HL-60 (cell line): ENCODE data around the gene PER1.

Experiments used
- DNase-seq, 2 experiments: peaks; one replicate each; pipeline ENCODE4 v3.0.0-alpha.2; 2010 to 2020; ENCODE audit warnings: low read depth in 1 of 2, low spot score in 1 of 2
- H3K27ac ChIP-seq: fragments of 250-450 bp; sonication (Bioruptor Pico); replicated peaks from 2 replicates; pipeline ENCODE4 v1.5.1; 2020; ENCODE audit warnings: mild to moderate bottlenecking, moderate library complexity
- H3K27me3 ChIP-seq: fragments of 250-450 bp; sonication (Bioruptor Pico); 2 replicates; pipeline ENCODE4 v1.5.1; 2021; ENCODE audit warnings: mild to moderate bottlenecking, moderate library complexity; ENCODE audit not compliant: insufficient read depth, poor library complexity, severe bottlenecking
- H3K4me3 ChIP-seq: replicated peaks from 2 replicates; pipeline ENCODE4 v1.5.1; 2011; ENCODE audit warnings: mild to moderate bottlenecking, control low read depth, low read length; ENCODE audit not compliant: insufficient read depth
- GABPA ChIP-seq: IDR thresholded peaks from 2 replicates; pipeline ENCODE4 v1.6.1; 2012; ENCODE audit warnings: low read depth
- POLR2AphosphoS5 ChIP-seq: IDR thresholded peaks from 2 replicates; pipeline ENCODE4 v1.6.1; 2012; ENCODE audit warnings: low read depth
- REST ChIP-seq: IDR thresholded peaks from 2 replicates; pipeline ENCODE4 v1.6.1; 2012; ENCODE audit warnings: low read depth; ENCODE audit not compliant: insufficient replicate concordance
- SPI1 ChIP-seq: IDR thresholded peaks from 2 replicates; pipeline ENCODE4 v1.6.1; 2012; ENCODE audit warnings: low read depth, mild to moderate bottlenecking, borderline replicate concordance
- TF ChIP-seq, protein P1 (sequence below): IDR thresholded peaks from one replicate; pipeline ENCODE4 v1.5.1; 2011; ENCODE audit warnings: low read length, control low read depth, inconsistent platforms; ENCODE audit not compliant: insufficient read depth

PER1 gene

GRCh38 chr17:8160741-8161221 is 8.6 kb upstream of the PER1 start:
- H3K27ac ChIP-seq = no peak overlapping the region
- no peak overlapping the region for H3K4me3 ChIP-seq
- DNase-seq = no peak
- no peaks in the 10 kb centered on the region for H3K27me3 ChIP-seq
- TF ChIP-seq SPI1 (no peak), POLR2AphosphoS5 (no peak), REST (no peak), GABPA (no peak)
- TF ChIP-seq, protein P1, sequence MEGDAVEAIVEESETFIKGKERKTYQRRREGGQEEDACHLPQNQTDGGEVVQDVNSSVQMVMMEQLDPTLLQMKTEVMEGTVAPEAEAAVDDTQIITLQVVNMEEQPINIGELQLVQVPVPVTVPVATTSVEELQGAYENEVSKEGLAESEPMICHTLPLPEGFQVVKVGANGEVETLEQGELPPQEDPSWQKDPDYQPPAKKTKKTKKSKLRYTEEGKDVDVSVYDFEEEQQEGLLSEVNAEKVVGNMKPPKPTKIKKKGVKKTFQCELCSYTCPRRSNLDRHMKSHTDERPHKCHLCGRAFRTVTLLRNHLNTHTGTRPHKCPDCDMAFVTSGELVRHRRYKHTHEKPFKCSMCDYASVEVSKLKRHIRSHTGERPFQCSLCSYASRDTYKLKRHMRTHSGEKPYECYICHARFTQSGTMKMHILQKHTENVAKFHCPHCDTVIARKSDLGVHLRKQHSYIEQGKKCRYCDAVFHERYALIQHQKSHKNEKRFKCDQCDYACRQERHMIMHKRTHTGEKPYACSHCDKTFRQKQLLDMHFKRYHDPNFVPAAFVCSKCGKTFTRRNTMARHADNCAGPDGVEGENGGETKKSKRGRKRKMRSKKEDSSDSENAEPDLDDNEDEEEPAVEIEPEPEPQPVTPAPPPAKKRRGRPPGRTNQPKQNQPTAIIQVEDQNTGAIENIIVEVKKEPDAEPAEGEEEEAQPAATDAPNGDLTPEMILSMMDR = no peak

- H3K27me3 ChIP-seq = no peaks in the 10 kb centered on the region
- TF ChIP-seq, protein P1 = no peak
- TF ChIP-seq SPI1 (no peak), POLR2AphosphoS5 (no peak), GABPA (no peak), REST (no peak)
- DNase-seq = no peak
- H3K4me3 ChIP-seq = no peak overlapping the region
- no peak overlapping the region for H3K27ac ChIP-seq
Measured at GRCh38 chr17:8160224-8160577, 8.0 kb upstream of the PER1 start.

- DNase-seq = no peak
- H3K27me3 ChIP-seq = no peaks in the 10 kb centered on the region
- H3K4me3 ChIP-seq = no peak overlapping the region
- H3K27ac ChIP-seq = no peak overlapping the region
- no peak for TF ChIP-seq REST
- TF ChIP-seq GABPA = no peak
- TF ChIP-seq, protein P1 = no peak
- TF ChIP-seq POLR2AphosphoS5 = no peak
- TF ChIP-seq SPI1 = no peak
Measured at GRCh38 chr17:8159459-8160223, 7.4 kb upstream of the PER1 start.
